ENCODE results near the gene SYNGR2. TPM values are rescaled to one million over a fixed set of nuclear protein-coding genes. Genes with fewer than 3 reads are reported as not detected.

Gene SYNGR2
- total RNA-seq, 1 donor from 2014 or later: 48.0 TPM

GRCh38 chr17:78143214-78144146 is 24.9 kb upstream of the SYNGR2 start:
- DNase-seq: no peak

DNA sequence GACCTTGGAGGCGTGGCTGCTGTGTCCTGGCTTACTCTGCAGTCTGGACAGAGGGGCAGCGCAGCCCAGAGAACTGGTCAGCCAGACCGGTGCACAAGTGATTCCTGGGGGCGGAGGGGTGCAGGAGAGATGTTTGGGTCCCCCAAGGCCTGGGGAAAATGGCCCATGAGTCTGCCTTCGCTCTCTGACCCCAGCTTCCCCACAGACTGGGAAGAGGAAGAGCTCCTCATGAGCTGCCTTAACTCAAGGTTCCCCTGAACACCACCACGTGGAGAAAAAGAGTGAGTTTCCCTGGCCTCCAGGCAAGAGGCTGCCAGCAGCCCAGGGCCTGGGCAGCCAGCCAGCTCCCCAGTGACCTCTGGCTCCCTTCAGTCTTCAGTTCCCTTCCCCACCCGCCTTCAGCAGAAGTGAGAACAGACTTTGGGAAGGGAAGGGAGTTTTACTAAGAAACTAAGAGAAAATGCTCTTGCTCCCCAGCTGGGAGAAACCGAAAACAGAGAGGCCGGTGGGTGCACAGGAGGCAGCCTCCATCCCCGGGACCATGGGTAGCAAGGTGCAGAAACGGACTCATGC is 24.1 kb upstream of the SYNGR2 start:
- DNase-seq: peak; percentile 85

GRCh38 chr17:78144736-78145641 is 23.4 kb upstream of the SYNGR2 start:
- no peak for DNase-seq

GRCh38 chr17:78146471-78146869 is 21.9 kb upstream of the SYNGR2 start:
- DNase-seq: no peak

- DNase-seq: no peak
These were observed 21.5 kb upstream of the SYNGR2 start for GRCh38 chr17:78146881-78147280.

- DNase-seq: no peak
These were observed 20.9 kb upstream of the SYNGR2 start for GRCh38 chr17:78147315-78147998.

GRCh38 chr17:78148286-78149016 is 19.9 kb upstream of the SYNGR2 start:
- DNase-seq: no peak

GRCh38 chr17:78151514-78152008 is 16.8 kb upstream of the SYNGR2 start:
- no peak for DNase-seq

DNA sequence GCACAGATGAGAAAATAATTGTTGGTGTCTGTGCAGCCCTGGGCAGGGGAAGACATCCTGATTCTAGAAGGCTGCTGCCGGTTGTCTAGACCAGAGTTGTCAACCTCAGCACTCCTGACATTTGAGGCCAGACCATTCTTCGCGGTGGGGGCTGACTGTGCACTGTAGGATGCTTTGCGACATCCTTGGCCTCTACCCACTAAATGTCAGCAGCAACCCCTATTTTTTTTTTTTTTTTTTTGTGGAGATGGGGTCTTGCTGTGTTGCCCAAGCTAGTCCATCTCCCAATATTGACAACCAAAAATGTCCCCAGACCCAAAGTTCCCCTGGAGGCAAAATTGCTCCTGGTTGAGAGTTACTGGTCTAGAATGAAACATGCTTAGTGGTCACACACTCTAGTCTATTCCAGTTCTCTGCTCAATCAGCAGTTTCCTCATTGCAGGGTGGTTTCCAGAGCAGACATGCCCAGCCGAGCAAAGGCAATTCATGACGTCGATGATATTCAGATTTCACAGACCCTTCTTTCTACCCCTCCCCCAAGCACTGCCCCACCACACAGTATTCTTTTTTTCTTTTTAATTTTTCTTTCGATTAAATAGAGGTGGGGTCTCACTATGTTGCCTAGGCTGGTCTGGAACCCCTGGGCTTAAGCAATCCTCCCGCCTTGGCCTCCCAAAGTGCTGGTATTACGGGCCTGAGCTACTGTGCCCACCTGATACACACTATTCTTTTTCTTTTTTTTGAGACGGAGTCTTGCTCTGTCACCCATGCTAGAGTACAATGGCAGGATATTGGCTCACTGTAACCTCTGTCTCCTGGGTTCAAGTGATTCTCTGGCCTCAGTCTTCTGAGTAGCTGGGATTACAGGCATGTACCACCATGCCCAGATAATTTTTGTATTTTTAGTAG is 13.2 kb upstream of the SYNGR2 start:
- DNase-seq: no peak

- no peak for DNase-seq
These were observed 8.7 kb upstream of the SYNGR2 start for GRCh38 chr17:78159575-78160158.

GRCh38 chr17:78163881-78164747 is 4.3 kb upstream of the SYNGR2 start:
- no peak for DNase-seq

GRCh38 chr17:78164748-78165607 is 3.4 kb upstream of the SYNGR2 start:
- DNase-seq: no peak

DNA sequence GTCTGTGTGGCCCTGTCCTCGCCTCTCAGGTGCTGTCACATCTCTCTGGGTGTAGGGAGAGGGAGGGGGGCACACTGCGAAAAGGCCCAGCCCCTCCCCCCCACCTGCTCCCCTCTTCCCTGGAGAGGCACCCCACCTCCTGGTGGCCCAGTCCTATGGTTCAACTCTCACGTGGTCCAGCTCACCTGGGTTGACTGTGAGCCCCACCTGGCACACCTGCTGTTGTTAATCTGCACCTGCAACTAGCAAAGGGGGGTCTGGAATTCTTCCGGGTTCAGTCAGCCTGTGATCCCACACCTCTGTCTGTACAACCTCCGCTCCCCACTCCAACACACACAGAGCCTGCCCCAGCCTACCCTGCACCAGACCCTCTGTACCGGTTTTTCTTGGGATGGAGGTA is 2.0 kb upstream of the SYNGR2 start:
- DNase-seq: no peak

- peak; percentile 60 for DNase-seq
These were observed 767 bp downstream of the SYNGR2 start for GRCh38 chr17:78168903-78169793.

DNA sequence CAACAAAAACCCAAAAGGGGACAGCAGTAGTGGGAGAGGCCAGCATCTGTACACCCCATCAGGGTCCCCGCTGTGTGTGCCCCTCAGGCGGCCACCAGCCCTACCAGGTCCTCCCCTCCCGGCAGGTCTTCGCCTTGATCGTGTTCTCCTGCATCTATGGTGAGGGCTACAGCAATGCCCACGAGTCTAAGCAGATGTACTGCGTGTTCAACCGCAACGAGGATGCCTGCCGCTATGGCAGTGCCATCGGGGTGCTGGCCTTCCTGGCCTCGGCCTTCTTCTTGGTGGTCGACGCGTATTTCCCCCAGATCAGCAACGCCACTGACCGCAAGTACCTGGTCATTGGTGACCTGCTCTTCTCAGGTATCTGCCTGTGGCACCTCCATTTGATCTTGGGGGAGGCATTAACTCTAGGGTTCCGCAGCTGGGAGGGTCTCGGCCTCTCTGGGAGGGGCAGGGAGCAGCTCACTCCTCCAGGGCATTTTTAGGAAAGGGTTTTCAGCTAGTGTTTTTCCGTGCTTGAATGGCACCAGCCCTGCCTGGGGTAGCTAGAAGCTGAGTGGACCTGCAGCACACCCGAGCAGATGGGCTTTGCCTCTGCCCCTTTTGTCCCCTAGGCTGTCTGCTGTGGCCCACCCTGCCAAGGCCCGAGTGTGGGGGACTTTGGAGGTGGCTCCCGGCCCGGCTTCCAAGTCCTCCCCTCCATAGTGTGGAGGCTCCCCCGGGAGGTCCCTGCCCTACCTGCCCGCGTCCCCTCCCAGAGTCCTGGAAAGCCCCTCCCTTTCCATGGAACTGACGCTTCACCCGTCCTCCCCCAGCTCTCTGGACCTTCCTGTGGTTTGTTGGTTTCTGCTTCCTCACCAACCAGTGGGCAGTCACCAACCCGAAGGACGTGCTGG is 2.6 kb downstream of the SYNGR2 start:
- no peak for DNase-seq

All from dermis blood vessel endothelial cell (primary cell).